CD14-positive monocyte (primary cell): ENCODE results near the gene ONECUT3. TPM values are rescaled to one million over a fixed set of nuclear protein-coding genes. Genes with fewer than 3 reads are reported as not detected.
"Not testable (repeated sequence)": the region's sequence is repeated elsewhere in the genome, so short reads cannot be mapped to it uniquely, and the experiment has no call there.

Source experiments
- DNase-seq, 3 donors: peaks; one replicate each; pipeline ENCODE4 v3.0.0-alpha.2; 2011 to 2022
- H2AFZ ChIP-seq: 2 replicates; pipeline ENCODE4 v1.6.0; 2012; ENCODE audit warnings: mild to moderate bottlenecking, low read depth, low read length, inconsistent platforms; ENCODE audit not compliant: insufficient read depth, poor library complexity, severe bottlenecking
- H3K27ac ChIP-seq, 2 donors: 1 replicate in 1 of 2; 2 replicates in 1 of 2; pipeline ENCODE4 v1.5.1; 2012 to 2013; ENCODE audit warnings: low read length in 2 of 2, control low read depth in 1 of 2, inconsistent platforms in 1 of 2, low read depth in 1 of 2, mild to moderate bottlenecking in 1 of 2
- H3K27me3 ChIP-seq, 2 donors: one replicate each; pipeline versions ENCODE4 v1.6.0 to v1.6.1; 2011 to 2013; ENCODE audit warnings: low read length in 2 of 2; ENCODE audit not compliant: control insufficient read depth in 2 of 2, insufficient read depth in 2 of 2
- H3K36me3 ChIP-seq, 2 donors: replicated peaks in 1 of 2; 1 replicate in 1 of 2; 2 replicates in 1 of 2; pipeline versions ENCODE4 v1.5.1 to v1.6.1; 2012 to 2013; ENCODE audit warnings: low read length in 2 of 2, control low read depth in 1 of 2, inconsistent platforms in 1 of 2, mild to moderate bottlenecking in 1 of 2; ENCODE audit not compliant: insufficient read depth in 2 of 2, control insufficient read depth in 1 of 2
- H3K4me1 ChIP-seq, 2 donors: 1 replicate in 1 of 2; 2 replicates in 1 of 2; pipeline versions ENCODE4 v1.5.1 to v1.6.1; 2012 to 2013; ENCODE audit warnings: low read length in 2 of 2, control low read depth in 1 of 2, inconsistent platforms in 1 of 2, mild to moderate bottlenecking in 1 of 2, moderate library complexity in 1 of 2; ENCODE audit not compliant: insufficient read depth in 2 of 2, control insufficient read depth in 1 of 2
- H3K4me2 ChIP-seq: replicated peaks from 2 replicates; pipeline ENCODE3; 2012; ENCODE audit warnings: low read length, moderate library complexity, mild to moderate bottlenecking; ENCODE audit not compliant: poor library complexity, severe bottlenecking; ENCODE audit errors: extremely low read depth
- H3K4me3 ChIP-seq, 3 experiments: fragments of 200-600 bp in 1 of 3; sonication (generic) in 1 of 3; replicated peaks in 1 of 3; 1 replicate in 2 of 3; 2 replicates in 1 of 3; pipeline ENCODE4 v1.5.1; 2011 to 2013; ENCODE audit warnings: low read length in 3 of 3, mild to moderate bottlenecking in 3 of 3, control low read depth in 2 of 3, low read depth in 2 of 3, inconsistent platforms in 1 of 3, moderate library complexity in 1 of 3
- H3K79me2 ChIP-seq: 2 replicates; pipeline ENCODE4 v1.6.0; 2012; ENCODE audit warnings: mild to moderate bottlenecking, control low read depth, inconsistent platforms, low read length, moderate library complexity; ENCODE audit not compliant: insufficient read depth
- H3K9ac ChIP-seq: 2 replicates; pipeline ENCODE4 v1.6.0; 2017; ENCODE audit warnings: low read length, mild to moderate bottlenecking; ENCODE audit not compliant: insufficient read depth, poor library complexity, severe bottlenecking
- H3K9me3 ChIP-seq, 2 donors: replicated peaks in 1 of 2; 1 replicate in 1 of 2; 2 replicates in 1 of 2; pipeline versions ENCODE4 v1.5.1 to v1.6.1; 2012 to 2013; ENCODE audit warnings: low read length in 2 of 2, control low read depth in 1 of 2; ENCODE audit not compliant: control insufficient read depth in 1 of 2, insufficient read depth in 1 of 2
- H4K20me1 ChIP-seq: 2 replicates; pipeline ENCODE4 v1.6.0; 2012; ENCODE audit warnings: mild to moderate bottlenecking, low read length, control low read depth, moderate library complexity; ENCODE audit not compliant: insufficient read depth
- H3K27ac Mint-ChIP-seq, 7 donors: one replicate each; pipeline ENCODE4 v1.8.0; 2020; ENCODE audit warnings: mild to moderate bottlenecking in 7 of 7, mixed read lengths in 7 of 7, moderate library complexity in 6 of 7, inconsistent platforms in 2 of 7
- H3K27me3 Mint-ChIP-seq, 3 donors: one replicate each; pipeline ENCODE4 v1.8.0; 2021 to 2022; ENCODE audit warnings: low read depth in 3 of 3, mild to moderate bottlenecking in 3 of 3, mixed read lengths in 3 of 3, moderate library complexity in 3 of 3, inconsistent platforms in 1 of 3
- H3K36me3 Mint-ChIP-seq, 2 donors: one replicate each; pipeline ENCODE4 v1.8.0; 2020; ENCODE audit warnings: mixed read lengths in 2 of 2, inconsistent platforms in 1 of 2, mild to moderate bottlenecking in 1 of 2
- H3K4me1 Mint-ChIP-seq: one replicate; pipeline ENCODE4 v1.8.0; 2020; ENCODE audit warnings: mild to moderate bottlenecking, mixed read lengths
- H3K4me3 Mint-ChIP-seq, 2 donors: one replicate each; pipeline ENCODE4 v1.8.0; 2020; ENCODE audit warnings: mild to moderate bottlenecking in 2 of 2, mixed read lengths in 2 of 2, moderate library complexity in 1 of 2
- H3K9me3 Mint-ChIP-seq, 7 donors: one replicate each; pipeline ENCODE4 v1.8.0; 2020 to 2022; ENCODE audit warnings: mixed read lengths in 7 of 7, mild to moderate bottlenecking in 6 of 7, moderate library complexity in 6 of 7, inconsistent platforms in 2 of 7
- WGBS: methylation state at CpG from one replicate; pipeline ENCODE4 v1.1.5; 2013; ENCODE audit warnings: missing lambda C conversion rate; ENCODE audit not compliant: insufficient coverage; 5-methylcytosine and 5-hydroxymethylcytosine counted together
- intact Hi-C, 2 donors: fragments of 100-400 bp; cut with micrococcal nuclease; formaldehyde crosslinking; loops; one replicate each; pipeline versions ENCODE4 v1.15.0 to v1.15.1; 2023
- polyA plus RNA-seq, 3 donors: library from polyadenylated mRNA; depleted of rRNA in 1 of 3; unstranded in 2 of 3; stranded (reverse) in 1 of 3; fragments of 300-500 nt in 2 of 3; fragments of >200 nt in 1 of 3; fragmentation: Illumina TruSeq in 2 of 3; gene quantifications; 1 replicate in 2 of 3; 2 replicates in 1 of 3; pipeline ENCODE4 v1.2.3, GENCODE V29; 2012 to 2021
- TF ChIP-seq, protein P1 (sequence below): fragments of 200-600 bp; IDR thresholded peaks from one replicate; pipeline ENCODE4 v1.8.0; 2022; ENCODE audit warnings: antibody characterized with exemption, mild to moderate bottlenecking

The ONECUT3 gene
- polyA plus RNA-seq, 3 donors, result not detected

DNA sequence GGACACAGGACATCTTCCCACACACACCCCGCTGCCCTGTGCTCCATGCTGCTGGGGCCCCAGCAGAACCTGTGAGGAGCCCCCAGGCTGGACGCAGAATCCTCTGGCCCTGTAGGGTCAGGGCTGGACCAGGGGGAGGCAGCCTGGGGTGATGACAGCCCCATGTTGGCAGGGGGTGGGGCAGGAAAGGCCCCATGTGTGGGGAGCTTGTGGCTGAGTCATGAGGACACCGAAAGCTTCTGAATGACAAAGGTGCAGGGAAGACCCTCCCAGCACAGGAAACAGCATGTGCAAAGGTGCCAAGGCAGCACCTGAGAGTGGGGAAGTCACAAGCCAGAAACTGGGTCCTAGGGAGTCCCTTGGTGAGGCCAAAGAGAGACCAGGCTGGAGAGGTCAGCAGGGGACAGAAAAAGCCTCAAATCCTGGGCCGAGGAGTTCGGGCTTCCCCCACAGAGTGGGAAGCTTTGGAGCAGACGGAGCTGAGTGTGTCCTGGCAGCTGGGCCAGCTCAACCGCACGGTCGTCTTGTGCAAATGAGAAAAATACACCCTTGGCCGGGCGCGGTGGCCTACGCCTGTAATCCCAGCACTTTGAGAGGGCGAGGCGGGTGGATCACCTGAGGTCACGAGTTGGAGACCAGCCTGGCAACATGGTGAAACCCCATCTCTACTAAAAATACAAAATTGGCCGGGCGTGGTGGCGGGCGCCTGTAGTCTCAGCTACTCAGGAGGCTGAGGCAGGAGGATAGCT lies 41.3 kb downstream of the ONECUT3 start:
- H3K4me2 ChIP-seq, result no peak overlapping the region
- peaks cover 2 to 7% of the 10 kb centered on the region in 2 donors for H3K36me3 ChIP-seq
- peaks cover 0 to 6% of the 10 kb centered on the region in 2 donors for H3K9me3 ChIP-seq
- no peak overlapping the region for H3K27ac ChIP-seq
- Mint-ChIP-seq H3K4me3 (no peak overlapping the region), H3K9me3 (peaks cover 0 to 9% (median 7%) of the 10 kb centered on the region in 7 donors), H3K27me3 (peaks cover 0 to 39% (median 24%) of the 10 kb centered on the region in 3 donors), H3K4me1 (peaks cover 5% of the 10 kb centered on the region), H3K36me3 (peaks cover under 1 to 16% of the 10 kb centered on the region in 2 donors), H3K27ac (no peak overlapping the region)
- intact Hi-C loops, result no loop called here
- no peak overlapping the region for H3K9ac ChIP-seq
- no peak overlapping the region for H2AFZ ChIP-seq
- DNase-seq, result no peak
- 77% methylated on average over 13 of the region's 20 CpGs for WGBS
- TF ChIP-seq, protein P1, sequence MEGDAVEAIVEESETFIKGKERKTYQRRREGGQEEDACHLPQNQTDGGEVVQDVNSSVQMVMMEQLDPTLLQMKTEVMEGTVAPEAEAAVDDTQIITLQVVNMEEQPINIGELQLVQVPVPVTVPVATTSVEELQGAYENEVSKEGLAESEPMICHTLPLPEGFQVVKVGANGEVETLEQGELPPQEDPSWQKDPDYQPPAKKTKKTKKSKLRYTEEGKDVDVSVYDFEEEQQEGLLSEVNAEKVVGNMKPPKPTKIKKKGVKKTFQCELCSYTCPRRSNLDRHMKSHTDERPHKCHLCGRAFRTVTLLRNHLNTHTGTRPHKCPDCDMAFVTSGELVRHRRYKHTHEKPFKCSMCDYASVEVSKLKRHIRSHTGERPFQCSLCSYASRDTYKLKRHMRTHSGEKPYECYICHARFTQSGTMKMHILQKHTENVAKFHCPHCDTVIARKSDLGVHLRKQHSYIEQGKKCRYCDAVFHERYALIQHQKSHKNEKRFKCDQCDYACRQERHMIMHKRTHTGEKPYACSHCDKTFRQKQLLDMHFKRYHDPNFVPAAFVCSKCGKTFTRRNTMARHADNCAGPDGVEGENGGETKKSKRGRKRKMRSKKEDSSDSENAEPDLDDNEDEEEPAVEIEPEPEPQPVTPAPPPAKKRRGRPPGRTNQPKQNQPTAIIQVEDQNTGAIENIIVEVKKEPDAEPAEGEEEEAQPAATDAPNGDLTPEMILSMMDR, result no peak
- peaks cover 3 to 8% of the 10 kb centered on the region in 2 donors for H3K4me1 ChIP-seq
- no peaks in the 10 kb centered on the region for H4K20me1 ChIP-seq
- no peak overlapping the region for H3K4me3 ChIP-seq
- H3K27me3 ChIP-seq, result peaks cover 0 to 7% of the 10 kb centered on the region in 2 donors
- no peaks in the 10 kb centered on the region for H3K79me2 ChIP-seq

- H4K20me1 ChIP-seq, result no peaks in the 10 kb centered on the region
- peaks cover 8 to 31% of the 10 kb centered on the region in 2 donors for H3K36me3 Mint-ChIP-seq
- TF ChIP-seq, protein P1, result no peak
- WGBS, result 67% methylated on average over 50 of the region's 52 CpGs
- H3K4me1 Mint-ChIP-seq, result peaks cover 5% of the 10 kb centered on the region
- H3K9me3 ChIP-seq, result no peaks in the 10 kb centered on the region
- no peaks in the 10 kb centered on the region for H3K79me2 ChIP-seq
- no peak for DNase-seq
- H3K27ac ChIP-seq, result no peak overlapping the region
- H3K4me3 ChIP-seq, result no peak overlapping the region
- peaks cover 8 to 15% of the 10 kb centered on the region in 2 donors for H3K36me3 ChIP-seq
- peak overlapping the region; percentile 66 for H2AFZ ChIP-seq
- H3K4me3 Mint-ChIP-seq, result peak overlapping the region in 1 of 2 donors; percentile 76
- peak overlapping the region; percentile 59 for H3K4me2 ChIP-seq
- no peak overlapping the region for H3K9ac ChIP-seq
- H3K27ac Mint-ChIP-seq, result no peak overlapping the region
- H3K4me1 ChIP-seq, result peaks cover 3 to 7% of the 10 kb centered on the region in 2 donors
- H3K27me3 ChIP-seq, result peaks cover 0 to 7% of the 10 kb centered on the region in 2 donors
- intact Hi-C loops, result no loop called here
- peaks cover 0 to 28% (median 17%) of the 10 kb centered on the region in 3 donors for H3K27me3 Mint-ChIP-seq
- no peaks in the 10 kb centered on the region for H3K9me3 Mint-ChIP-seq
These were observed 43.3 kb downstream of the ONECUT3 start for GRCh38 chr19:1796395-1797142.

GRCh38 chr19:1797313-1797712 lies 44.0 kb downstream of the ONECUT3 start:
- H3K4me1 Mint-ChIP-seq, H3K9ac ChIP-seq: not testable (repeated sequence)

More at GRCh38 chr19:1797313-1797712, 44.0 kb downstream of the ONECUT3 start:
- H2AFZ ChIP-seq, H3K79me2 ChIP-seq, H3K4me3 ChIP-seq, H3K27me3 ChIP-seq, H3K9me3 Mint-ChIP-seq, H3K4me1 ChIP-seq, H4K20me1 ChIP-seq, H3K4me2 ChIP-seq, intact Hi-C loops, H3K27ac Mint-ChIP-seq, H3K27ac ChIP-seq, H3K4me3 Mint-ChIP-seq, H3K9me3 ChIP-seq, DNase-seq: not testable (repeated sequence)
- H3K36me3 ChIP-seq, result peaks cover 8 to 15% of the 10 kb centered on the region in 2 donors
- peaks cover 0 to 26% (median 17%) of the 10 kb centered on the region in 3 donors for H3K27me3 Mint-ChIP-seq
- H3K36me3 Mint-ChIP-seq, result peaks cover 8 to 35% of the 10 kb centered on the region in 2 donors
- WGBS, result 100% methylated on average over 2 of the region's 7 CpGs
